ENCODE data around the gene HDAC7.

DNA sequence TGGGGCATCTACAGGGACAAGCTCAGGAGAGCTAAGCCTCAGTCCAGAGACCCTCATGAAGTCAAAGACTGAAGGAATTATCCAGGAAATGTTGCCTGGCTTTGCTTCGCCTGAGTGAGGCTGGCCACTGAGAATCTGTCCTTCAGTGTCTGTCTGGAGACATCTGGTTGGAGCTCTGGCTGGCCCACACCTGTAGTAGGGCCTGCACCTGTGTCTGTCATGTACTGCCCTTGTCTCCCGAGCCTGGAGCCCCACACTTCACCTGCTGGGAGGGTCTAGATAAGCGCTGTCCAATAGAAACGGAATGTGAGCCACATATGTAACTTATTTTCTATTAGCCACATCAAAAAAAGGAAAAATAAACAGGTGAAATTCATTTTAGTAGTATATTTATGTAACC, 9.9 kb upstream of the HDAC7 start:
- TF ChIP-seq, protein P1, sequence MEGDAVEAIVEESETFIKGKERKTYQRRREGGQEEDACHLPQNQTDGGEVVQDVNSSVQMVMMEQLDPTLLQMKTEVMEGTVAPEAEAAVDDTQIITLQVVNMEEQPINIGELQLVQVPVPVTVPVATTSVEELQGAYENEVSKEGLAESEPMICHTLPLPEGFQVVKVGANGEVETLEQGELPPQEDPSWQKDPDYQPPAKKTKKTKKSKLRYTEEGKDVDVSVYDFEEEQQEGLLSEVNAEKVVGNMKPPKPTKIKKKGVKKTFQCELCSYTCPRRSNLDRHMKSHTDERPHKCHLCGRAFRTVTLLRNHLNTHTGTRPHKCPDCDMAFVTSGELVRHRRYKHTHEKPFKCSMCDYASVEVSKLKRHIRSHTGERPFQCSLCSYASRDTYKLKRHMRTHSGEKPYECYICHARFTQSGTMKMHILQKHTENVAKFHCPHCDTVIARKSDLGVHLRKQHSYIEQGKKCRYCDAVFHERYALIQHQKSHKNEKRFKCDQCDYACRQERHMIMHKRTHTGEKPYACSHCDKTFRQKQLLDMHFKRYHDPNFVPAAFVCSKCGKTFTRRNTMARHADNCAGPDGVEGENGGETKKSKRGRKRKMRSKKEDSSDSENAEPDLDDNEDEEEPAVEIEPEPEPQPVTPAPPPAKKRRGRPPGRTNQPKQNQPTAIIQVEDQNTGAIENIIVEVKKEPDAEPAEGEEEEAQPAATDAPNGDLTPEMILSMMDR (IDR thresholded peaks at IDR 0.05; ENCODE audit: low read depth, low read length, missing input control), result no peak
- TF ChIP-seq YY1 (IDR thresholded peaks at IDR 0.05) (no peak), EGR1 (IDR thresholded peaks at IDR 0.05; ENCODE audit: low read depth in 2 of 2) (no peak), RXRA (IDR thresholded peaks at IDR 0.05) (no peak), RAD21 (IDR thresholded peaks at IDR 0.05) (no peak)

Measured in liver (tissue), 3 donors.